ENCODE results near the gene TSPAN19.
"Not testable (repeated sequence)": the region's sequence is repeated elsewhere in the genome, so short reads cannot be mapped to it uniquely, and the experiment has no call there.

Gene TSPAN19

DNA sequence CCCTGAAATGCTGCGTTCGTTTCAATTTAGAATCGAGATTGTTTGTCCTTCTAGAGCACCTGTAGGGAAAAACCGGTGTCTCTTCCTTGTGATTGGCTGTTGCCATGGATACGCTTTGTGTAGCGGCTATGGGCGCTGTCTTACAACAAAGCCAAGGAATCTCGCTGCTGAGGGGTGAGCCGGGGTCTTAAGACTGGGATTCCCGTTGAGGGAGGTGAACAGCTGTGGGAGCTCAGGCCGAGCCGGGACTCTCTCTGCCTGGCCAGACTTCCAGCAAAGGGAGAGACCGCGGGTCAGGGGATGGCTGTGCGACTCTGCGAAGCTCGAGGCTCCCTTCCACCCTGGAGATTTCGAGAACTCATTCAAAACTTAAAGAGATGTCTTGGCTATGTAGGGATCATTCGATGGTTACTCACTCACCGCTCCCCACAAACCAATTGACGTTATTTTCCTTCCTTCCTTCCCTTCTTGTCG lies at the start of gene TSPAN19, which contains the start of gene LRRIQ1:
Gene TSPAN19, minus strand, starts transcription at position 44 of the 474 bp plus-strand sequence. CDS start 6,331 bp downstream, outside the sequence.
Gene LRRIQ1, plus strand, starts transcription at position 118 of the 474 bp plus-strand sequence. CDS start 1,826 bp downstream, outside the sequence.
- in situ Hi-C loops (cut with MboI; ENCODE audit: low sequenced_read_pairs): no loop called here

DNA sequence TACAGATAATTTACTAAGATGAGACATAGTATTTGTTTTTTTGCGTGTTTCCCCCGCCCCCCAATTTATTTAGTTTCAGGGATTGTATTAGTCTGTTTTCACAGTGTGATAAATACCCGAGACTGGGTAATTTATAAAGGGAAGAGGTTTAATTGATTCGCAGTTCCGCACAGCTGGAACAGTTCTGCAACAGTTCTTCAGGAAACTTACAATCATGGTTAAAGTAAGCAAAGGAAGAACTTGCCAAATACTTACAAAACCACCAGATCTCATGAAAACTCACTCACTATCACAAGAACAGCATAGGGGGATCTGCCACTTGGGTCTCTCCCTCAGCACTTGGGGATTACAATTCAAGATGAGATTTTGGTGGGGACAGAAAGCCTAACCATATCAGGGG lies 49.0 kb upstream of the TSPAN19 start:
- in situ Hi-C loops (cut with MboI; ENCODE audit: low sequenced_read_pairs): no loop called here

DNA sequence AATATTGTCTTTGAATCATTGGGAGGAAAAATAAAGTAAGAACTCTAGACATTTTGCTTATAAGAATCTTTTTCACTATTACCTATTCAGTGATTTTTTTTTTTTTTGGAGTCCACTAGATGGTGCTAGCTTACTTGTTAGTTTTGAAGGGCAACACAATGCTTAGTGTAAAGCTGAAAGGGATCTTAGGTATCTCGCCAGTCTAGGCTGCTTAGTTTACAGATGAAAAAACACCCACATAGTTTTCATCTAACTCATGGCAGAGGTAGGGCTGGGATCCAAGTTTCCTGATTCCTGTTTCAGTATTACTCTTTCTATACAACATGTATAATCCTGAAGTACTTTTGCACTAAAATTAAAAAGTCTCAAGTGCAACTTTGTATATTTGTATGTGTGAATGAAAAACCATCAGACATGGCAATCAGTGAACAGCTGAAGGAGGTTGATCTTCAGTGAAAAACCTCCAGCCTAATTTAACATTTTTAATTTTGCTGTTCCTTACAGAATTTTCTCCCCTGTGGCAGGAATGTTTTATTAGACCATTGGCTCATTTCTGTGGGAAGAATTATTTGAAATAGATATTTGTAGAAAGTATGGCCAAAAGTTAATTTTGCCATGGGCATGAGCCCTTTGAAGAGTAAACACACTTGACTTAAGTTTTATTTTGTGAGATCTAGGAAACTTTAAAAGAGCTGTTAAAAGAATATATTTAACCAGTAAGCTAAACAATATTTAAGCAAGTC lies 40.8 kb upstream of the TSPAN19 start:
- in situ Hi-C loops (cut with MboI; ENCODE audit: low sequenced_read_pairs): no loop called here

DNA sequence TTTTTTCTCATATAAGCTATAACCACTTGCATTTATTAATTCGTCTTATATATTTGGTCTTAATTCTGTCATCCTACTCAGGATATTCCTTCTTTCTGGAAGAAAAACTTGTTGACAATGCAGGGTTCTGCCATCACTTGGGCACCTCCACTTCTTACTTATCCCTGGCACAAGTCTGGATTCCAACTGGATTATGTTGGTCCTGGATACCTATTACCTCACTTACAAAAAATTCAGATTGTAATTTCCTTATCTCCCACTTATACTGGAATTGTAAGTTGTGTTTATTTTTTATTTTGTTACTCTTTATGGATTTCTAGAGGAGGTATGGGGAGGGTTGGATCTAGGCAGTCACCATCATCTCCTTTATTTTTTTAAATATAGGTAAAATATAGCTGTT lies 36.7 kb upstream of the TSPAN19 start:
- in situ Hi-C loops (cut with MboI; ENCODE audit: low sequenced_read_pairs): no loop called here

DNA sequence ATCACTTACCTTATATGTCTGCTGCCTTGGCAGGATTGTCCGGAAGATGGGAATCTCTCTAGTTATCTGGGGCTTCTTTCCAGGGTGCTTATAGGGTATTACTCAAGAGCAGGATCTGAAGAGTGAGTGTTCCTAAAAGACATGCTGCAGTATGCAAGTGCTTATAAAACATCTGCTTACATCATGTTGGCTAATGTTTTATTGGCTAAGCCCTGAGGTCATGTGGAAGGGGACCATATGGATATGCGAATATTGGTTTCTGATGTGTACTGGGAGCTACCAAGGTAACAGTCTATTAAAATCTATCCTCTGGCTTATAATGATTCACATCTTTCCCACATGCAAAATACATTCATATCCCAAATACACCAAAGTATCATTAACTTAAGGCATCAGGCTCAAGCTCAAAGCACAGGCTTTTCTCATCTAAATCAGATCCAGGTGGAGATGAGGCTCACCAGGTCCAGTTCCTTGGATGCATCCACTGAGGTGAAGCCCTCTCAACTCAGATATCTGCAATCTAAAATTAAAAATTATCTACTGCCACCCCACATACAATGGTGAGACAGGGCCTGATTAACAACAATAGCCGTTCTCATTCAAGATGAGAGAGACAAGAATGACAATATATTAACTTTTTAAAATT lies 29.9 kb upstream of the TSPAN19 start:
- in situ Hi-C loops (cut with MboI; ENCODE audit: low sequenced_read_pairs): no loop called here

DNA sequence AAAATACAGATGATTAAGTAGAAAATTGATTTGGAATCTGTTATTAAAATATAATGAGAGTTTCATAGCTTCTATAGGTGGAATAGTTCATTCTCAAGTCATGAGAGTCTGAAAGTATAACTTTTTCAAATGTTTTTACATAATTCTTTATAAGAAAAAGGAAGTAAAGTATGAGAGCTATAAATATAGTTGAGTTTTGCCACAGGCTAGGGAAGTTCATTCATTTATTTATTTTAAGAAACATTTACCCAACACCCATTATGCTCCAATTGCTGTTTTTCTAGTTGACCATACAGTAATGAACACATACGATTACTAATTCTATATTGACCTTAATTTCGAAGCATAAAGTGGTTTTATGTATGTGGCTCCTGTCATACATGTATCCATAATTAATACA lies 24.8 kb upstream of the TSPAN19 start:
- in situ Hi-C loops (cut with MboI; ENCODE audit: low sequenced_read_pairs): no loop called here

DNA sequence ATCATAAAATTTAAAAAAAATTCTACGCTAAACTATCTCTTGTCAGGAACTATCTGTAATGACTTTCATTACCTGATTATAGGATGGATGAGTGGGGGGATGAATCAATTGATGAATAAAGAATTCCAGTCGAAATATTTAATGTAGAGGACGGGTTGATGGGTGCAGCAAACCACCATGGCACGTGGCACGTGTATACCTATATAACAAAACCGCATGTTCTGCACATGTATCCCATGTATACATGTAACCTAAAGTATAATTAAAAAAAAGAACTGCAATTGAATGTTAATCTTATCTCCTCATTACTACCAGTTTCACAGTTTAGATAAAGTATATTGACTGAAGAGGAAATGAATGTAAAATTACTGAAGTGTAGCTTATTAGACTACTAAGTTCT lies 23.5 kb upstream of the TSPAN19 start:
- in situ Hi-C loops (cut with MboI; ENCODE audit: low sequenced_read_pairs): no loop called here

DNA sequence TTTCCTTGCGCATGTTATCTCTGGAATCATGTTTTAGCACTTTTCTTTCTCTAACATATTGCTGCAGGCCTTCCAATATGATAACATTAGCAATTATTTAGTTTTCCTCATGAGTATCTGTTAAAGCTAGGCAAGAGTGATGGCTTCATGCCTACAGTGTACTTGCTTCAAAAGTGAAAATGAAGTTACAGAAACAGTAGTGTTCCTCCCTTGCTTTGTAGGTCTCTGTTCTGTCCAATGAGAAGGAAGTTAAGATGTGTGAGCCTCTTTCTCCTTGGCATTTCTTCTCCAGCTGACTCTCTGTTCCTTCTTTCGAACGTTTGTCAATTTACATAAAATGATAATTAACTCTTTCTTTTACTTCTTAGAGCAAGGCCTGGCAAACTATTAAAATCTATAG lies 22.3 kb upstream of the TSPAN19 start:
- in situ Hi-C loops (cut with MboI; ENCODE audit: low sequenced_read_pairs): no loop called here

DNA sequence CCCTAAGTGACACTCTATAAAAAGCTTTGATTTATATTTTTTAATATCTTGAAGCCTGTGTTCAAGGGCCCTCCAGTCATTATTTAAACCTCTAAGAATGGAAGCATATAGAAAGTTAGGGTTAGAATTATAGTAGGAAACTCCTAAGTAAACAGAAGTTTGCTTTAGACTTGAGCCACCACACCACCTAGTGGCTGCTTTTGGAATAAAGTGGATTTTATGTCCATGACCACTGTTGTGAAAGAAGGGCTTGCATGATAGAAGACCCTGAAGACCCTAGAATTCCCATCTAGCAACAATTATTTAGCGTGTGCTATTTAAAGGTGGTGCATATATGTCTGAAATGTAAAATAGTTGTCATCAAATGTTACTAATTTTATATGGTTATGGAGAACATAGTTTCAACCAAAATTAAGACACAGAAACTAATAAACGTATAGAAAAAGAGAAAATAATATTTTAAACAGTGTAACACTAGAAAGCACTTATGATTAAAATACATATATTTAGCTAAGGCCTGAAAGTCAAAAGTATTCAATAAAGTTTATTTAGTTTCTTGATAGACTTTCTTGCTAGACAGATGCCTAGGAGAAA lies 21.4 kb upstream of the TSPAN19 start:
- in situ Hi-C loops (cut with MboI; ENCODE audit: low sequenced_read_pairs): no loop called here

DNA sequence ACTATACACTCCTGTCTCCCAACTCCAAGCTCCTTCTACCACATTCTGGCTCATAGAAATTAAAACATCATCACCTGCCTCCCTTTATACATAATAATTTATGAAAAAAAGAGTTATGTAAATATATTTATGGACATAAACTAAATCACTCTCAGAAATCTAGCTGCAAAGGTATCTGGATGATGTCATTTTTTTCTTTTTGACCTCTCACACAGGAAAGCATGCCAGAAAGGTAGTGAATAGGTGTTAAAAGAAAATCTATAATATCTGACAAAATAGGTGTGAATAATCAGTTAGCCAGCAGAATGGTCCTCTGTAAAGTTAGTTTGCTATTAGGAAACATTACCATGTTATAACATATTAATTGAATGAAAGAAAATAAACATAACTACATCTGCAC lies 7.8 kb upstream of the TSPAN19 start:
- in situ Hi-C loops (cut with MboI; ENCODE audit: low sequenced_read_pairs): no loop called here

DNA sequence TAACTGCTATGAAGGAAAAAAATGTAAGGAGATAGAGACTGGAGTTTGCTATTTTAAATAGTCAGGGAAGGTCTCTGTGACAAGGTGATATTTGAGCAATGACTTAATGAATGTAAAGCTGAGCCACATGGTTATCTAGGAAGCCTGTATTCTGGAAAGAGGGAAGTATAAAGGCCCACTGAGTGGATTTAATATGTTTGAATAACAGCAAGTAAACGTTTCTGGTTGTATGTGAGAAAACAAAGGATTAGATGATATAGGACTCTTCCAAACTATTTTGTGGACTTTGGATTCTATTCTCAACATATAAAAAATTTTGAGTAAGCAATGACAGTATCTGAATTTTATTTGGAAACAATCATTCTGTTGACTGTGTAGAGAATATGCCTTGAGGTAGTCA lies 5.3 kb upstream of the TSPAN19 start:
- in situ Hi-C loops (cut with MboI; ENCODE audit: low sequenced_read_pairs): no loop called here

DNA sequence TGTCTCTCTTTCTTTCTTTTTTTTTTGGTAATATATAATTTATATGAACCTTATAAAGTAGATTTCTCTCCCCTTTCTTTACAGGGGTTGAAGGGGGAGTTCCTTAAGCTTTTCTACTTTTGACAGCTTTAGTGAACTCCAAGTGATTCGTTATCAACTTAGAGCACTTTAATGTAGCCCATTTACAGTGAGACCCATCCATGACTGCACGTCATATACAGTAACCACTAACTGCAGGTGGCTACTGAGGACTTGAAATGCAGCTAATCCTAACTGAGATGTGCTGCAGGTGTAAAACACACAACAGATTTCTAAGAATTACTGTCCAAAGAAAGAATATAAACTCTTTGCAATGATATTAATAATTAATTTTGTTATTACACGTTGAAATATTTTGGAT lies 656 bp upstream of the TSPAN19 start:
- in situ Hi-C loops (cut with MboI; ENCODE audit: low sequenced_read_pairs): no loop called here

DNA sequence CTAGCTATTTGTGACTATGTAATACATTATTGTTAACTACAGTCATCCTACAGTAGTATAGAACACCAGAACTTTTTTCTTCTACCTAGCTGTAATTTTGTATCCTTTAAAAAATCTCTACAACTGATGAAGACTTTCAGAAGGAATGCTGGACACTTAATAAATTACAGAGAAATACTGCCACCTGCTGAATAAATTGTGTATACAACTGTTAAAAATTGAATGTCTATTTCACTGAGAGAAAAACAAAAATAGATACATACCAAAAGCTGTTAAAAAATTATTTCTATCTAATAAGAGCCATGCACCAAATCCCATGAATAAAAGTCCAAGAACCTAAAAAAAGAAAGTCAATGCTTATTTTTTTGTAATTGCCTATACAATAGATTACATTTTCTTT lies 6.6 kb downstream of the TSPAN19 start:
- in situ Hi-C loops (cut with MboI; ENCODE audit: low sequenced_read_pairs): no loop called here

DNA sequence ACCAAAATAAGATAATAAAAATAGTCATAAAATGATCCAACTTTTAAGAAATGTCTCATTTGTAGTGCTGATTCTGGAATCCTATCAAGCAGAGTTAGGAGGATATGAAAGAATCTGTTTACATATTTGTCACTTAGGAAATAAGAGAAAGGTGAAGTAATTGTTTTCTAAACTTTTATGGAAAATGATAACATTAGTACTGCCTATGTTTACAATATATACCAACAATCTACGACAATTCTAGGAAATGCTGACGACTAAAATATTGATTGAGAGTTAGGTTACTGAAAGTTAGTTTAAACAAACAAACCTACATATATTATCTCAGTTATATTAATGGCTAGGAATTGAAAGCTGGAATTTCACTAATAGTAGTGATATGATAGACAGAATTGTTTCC lies 18.0 kb downstream of the TSPAN19 start:
- in situ Hi-C loops (cut with MboI; ENCODE audit: low sequenced_read_pairs): no loop called here

DNA sequence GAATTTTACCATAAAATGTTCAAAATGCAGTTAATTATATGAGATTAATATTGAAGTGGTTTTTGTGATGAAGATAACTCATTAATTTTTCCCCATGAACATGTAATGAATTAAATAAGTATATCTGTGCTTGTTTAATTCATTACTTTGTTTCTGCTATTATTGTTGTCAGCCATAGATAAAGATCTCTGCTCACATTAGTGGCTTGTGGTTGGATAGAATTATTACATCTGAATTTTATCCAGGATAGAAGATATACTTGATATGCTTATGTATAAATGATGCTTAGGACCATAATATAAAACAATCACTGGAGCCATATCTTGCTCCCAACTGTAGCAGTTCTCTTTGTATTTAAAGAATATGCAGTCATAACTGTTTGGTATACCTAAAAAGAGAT lies 18.5 kb downstream of the TSPAN19 start:
- in situ Hi-C loops (cut with MboI; ENCODE audit: low sequenced_read_pairs): no loop called here

DNA sequence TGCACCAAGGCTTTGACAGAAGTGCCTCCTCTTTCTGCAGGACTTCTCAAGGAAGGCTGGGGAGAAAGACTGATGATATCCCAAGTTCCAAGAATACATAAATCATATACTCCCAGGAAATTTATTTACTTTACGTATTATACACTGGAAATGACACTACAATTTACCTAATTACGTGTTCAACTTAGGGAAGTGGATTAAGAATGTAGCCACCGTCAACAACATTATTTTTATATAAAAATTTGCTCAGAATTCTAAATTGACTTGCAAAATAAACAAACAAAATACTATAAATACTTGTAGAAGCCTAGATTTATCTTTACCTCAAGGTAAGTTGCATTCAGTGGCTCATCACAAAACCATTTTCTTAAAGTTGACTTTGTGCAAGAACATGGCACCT lies 18.9 kb downstream of the TSPAN19 start:
- in situ Hi-C loops (cut with MboI; ENCODE audit: low sequenced_read_pairs): no loop called here

DNA sequence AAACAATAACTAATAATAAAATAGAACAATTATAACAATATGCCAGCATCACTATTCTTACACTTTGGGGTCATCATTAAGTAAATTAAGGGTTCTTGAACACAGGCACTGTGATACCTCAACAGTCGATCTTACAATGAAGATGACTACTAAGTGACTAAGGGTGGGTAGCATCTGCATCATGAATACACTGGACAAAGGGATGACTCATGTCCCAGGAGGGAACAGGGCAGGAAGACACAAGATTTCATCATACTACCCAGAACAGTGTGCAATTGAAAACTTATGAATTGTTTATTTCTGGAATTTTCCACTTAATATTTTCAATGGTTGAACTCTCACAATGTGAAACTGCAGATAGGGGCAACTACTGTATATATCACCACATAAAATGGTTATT lies 19.7 kb downstream of the TSPAN19 start:
- in situ Hi-C loops (cut with MboI; ENCODE audit: low sequenced_read_pairs): no loop called here

DNA sequence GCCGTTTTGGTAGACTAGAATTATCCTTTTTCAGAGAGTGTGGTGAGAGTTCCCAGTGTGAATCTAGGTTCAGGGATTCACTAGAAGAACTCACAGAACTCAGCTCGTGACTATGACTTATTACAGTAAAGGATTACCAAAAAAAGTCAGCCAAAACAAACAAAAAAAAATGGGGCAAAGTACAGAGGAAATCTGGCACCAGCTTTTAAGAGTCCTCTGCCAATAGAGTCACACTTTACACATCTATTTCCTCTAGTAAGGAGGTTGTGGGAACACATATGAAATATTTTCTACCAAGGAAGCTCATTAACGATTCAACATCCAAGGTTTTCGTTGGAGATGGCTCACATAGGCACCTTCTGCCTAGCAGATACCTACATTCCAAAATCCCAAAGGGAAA lies 28.2 kb downstream of the TSPAN19 start:
- in situ Hi-C loops (cut with MboI; ENCODE audit: low sequenced_read_pairs): no loop called here

DNA sequence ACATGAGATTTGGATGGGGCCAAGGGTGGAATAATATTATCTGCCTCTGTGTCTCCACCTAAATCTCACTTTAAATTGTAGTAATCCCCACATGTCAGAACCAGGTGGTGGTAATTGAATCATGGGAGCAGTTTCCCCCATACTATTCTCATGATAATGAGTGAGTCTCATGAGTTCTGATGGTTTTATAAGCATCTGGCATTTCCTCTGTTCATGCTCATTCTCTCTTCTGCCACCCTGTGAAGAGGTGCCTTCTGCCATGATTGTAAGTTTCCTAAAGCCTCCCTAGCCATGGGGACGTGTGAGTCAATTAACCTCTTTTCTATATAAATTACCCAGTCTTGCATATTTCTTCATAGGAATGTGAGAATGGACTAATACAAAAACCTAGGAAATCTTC lies 29.9 kb downstream of the TSPAN19 start:
- in situ Hi-C loops (cut with MboI; ENCODE audit: low sequenced_read_pairs): no loop called here

DNA sequence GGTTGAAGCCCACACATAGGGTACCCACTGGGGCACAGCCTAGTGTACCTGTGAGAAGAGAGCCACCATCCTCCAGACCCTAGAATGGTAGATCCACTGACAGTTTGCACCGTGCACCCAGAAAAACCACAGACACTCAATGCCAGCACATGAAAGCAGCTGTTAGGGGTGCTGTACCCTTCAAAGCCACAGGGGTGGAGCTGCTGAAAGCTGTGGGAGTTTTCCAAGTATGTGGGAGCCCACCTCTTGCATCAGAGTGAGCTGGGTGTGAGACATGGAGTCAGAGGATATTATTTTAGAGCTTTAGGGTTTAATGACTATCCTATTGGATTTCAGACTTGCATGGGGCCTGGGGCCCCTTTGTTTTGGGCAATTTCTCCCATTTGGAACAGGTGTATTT lies 30.5 kb downstream of the TSPAN19 start:
- in situ Hi-C loops (cut with MboI; ENCODE audit: low sequenced_read_pairs): no loop called here

DNA sequence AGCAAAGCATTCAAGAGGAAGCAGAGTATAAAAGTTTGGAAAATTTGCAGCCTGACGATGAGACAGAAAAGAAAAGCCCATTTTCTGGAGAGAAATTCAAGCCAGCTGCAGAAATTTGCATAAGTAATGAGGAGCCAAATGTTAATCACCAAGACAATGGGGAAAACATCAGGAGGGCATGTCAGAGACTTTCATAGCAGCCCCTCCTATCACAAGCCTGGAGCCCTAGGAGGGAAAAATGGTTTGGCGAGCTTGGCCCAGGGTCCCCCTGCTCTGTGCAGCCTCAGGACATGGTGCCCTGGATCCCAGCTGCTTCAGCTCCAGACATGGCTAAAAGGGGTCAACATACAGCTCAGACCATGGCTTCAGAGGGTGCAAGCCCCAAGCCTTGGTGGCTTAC lies 31.0 kb downstream of the TSPAN19 start:
- in situ Hi-C loops (cut with MboI; ENCODE audit: low sequenced_read_pairs): not testable (repeated sequence)

DNA sequence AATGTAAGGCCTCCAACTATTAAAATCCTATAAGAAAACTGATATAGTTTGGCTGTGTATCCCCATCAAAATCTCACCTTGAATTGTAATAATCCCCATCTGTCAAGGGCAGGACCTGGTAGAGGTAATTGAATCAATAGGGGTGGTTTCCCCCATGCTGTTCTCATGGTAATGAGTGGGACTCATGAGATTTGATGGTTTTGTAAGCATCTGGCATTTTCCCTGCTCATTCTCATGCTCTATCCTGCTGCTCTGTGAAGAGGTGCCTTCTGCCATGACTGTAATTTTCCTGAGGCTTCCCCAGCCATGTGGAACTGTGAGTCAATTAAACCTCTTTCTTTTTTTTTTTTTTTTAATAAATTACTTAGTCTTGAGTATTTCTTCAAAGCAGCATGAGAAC lies 31.9 kb downstream of the TSPAN19 start:
- in situ Hi-C loops (cut with MboI; ENCODE audit: low sequenced_read_pairs): no loop called here
